Activated CD4-positive, CD25-positive, alpha-beta regulatory T cell treated with anti-CD3 and anti-CD28 coated beads, Interleukin-2, amount 50 U/mL, for 16 hours (primary cell): ENCODE data around the gene PEF1.

Experiments
- DNase-seq: peaks from one replicate; pipeline ENCODE4 v3.0.0-alpha.2; 2020; ENCODE audit warnings: low read depth, low spot score

PEF1 gene

DNA sequence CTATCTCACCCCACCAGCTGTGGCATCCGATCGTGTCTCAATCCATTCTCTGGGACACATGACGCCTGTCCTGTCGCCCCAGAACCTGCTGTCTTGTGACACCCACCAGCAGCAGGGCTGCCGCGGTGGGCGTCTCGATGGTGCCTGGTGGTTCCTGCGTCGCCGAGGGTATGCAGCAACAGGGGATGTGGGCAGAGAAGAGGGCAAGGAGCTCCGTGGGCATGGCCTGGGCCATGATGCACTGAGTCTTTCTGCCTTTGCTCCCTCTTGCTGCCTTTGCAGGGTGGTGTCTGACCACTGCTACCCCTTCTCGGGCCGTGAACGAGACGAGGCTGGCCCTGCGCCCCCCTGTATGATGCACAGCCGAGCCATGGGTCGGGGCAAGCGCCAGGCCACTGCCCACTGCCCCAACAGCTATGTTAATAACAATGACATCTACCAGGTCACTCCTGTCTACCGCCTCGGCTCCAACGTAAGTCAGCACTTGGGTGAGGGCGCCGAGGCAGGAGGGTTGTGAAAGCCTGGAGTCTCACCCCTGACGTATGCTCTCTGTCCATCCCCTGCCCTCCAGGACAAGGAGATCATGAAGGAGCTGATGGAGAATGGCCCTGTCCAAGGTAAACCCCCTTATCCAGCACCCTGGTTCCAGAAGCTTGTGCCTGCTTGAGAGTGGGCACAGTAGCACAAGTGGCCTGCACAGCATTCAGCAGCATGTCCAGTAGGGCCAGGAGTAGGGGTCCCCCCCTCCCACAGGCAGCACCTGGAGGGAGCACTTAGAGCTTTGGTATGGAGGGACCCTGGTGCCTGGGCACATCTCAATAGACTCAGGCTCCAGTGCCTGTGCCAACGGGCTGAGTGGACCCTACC, 59.6 kb downstream of the PEF1 start:
- DNase-seq: no peak

- no peak for DNase-seq
Observed at GRCh38 chr1:31583995-31584868, 60.4 kb downstream of the PEF1 start.

DNA sequence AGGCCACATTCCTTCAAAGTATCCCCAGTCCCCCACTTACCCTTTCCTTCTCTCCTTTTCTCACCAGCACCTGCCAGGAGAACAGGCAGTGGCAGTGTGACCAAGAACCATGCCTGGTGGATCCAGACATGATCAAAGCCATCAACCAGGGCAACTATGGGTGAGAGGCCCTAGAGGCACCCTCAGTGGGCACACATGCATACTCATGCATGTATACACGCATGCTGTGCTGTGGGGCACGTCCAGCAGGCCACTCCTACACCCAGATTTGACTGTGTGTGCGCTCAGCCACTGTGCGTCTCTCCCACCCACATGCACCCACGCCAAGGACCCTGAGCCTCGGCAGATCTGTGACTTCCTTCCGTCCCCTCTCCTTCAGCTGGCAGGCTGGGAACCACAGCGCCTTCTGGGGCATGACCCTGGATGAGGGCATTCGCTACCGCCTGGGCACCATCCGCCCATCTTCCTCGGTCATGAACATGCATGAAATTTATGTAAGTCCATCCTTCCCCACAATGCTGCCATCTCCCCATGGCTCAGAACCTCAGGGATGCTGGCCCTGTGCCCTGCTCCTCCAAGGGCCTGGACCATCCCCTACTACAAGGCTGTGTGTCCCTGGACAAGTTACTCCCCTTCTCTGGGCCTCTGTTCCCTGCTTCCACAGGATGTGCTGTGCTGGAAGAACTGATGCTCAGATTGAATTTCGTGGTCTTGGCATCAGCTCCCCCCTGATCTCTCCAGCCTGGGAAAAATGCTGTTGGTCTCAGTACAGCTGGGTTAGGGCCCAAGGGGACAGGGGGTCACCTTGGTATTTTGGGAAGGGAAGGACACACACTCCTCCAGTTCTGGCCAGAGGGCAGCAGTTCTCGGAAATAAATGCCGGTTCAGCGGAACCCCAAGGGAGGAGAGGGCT, 61.3 kb downstream of the PEF1 start:
- no peak for DNase-seq

GRCh38 chr1:31581821-31582810, 62.6 kb downstream of the PEF1 start:
- DNase-seq: no peak

DNA sequence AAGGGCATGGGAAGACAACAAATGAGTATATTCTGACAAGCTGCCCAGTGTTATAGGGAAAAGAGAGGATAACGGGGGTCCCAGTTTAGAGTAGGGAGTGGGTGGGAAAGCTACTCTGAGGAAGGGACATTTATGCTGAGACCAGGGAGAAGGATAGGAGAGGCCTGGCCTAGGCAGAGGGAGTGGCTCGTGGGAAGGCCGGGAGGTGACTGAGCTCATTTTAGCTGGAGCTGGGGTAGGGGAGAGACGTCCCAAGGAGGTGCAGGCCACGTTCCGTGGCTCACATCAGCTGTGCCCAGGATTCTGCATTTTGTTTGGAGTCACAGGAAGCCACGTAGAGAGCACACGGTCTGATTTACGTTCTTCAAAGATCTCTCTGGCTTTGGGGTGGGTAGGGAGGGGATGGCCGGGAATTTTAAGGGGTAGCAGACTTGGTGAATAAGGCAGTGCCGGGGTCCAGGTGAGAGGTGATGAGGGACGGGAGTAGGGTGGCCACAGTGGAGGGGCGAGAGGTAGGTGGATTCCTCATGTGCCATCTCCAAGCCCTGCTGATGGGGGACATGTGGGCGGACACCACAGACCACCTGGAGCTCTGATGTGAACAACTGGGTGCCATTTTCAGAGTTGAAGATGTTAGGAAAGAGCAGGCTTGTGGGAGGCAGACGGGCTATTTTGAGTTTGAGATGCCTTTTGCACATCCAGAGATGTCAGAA, 63.6 kb downstream of the PEF1 start:
- no peak for DNase-seq

DNA sequence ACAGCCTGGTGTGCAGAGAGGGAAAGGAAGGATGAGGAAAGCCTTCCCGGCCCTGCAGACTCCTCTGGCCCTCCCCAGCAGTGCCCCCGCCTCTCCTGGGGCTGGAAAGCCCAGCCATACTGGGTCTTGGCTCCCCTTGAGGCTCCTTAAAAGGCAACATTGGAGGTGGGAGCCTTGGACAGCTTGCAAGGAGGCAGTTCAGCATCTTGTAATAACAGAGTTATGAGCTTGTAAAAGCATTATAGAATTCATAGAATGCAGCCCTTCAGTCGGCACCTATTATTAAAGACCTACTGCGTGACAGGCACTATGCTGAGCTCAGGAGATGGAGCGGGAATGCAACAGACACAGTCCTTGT, 64.2 kb downstream of the PEF1 start:
- DNase-seq: no peak
